ENCODE measurements around the gene KRTAP4-9. TPM values are rescaled to one million over a fixed set of nuclear protein-coding genes. Genes with fewer than 3 reads are reported as not detected.

KRTAP4-9 gene
- total and polyA plus RNA-seq, 12 donors, result not detected

DNA sequence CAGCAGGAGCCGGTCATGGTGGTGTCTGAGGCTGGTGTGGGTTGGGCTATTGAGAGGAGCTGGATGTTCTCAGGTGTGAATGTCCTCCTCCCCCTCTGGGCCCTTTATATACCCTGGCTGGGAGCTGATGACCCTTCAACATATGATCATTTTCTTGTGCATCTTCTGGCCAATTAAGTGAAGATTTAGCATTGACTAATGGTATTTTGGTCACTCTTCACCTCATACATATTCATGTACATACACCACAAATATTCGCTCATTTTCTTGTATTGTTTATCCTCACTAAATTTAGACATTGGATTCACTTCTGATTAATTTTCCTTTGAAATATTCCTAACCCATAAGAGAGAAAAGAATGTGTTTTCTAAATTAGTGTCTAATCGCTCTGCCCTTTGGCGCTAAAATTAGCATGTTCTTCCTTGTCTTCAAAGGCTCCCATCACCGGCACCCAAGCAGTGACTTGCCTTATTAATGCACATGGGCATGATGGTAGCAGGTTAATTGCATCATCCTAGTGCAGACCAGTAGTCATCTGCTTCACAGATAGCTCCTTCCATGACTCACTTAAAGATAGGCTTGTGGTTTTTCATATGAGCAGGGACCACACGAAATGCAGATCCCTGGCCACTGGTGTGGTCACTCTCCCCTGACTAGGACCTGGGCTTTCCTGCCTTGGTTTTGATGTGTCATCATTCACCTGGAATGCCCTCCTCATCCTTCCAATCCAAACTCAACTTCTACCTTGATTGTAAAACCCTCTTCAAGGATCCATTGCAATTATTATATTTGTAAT, 39.2 kb upstream of the KRTAP4-9 start, which contains the start of gene KRTAP2-4:
Gene KRTAP2-4, minus strand, starts transcription at position 51 of the 796 bp plus-strand sequence. Its CDS starts 34 bp downstream, at position 17.
- intact Hi-C loops (cut with DNase I), result loop anchor here in 1 of 10 donors (5.0 kb wide), 1 partner anchor 51 kb away; the partner anchor contains the start of gene KRTAP4-11
- no peaks in the 10 kb centered on the region for H3K36me3 ChIP-seq
- ATAC-seq (no peak), DNase-seq (no peak)
- H3K4me1 ChIP-seq, result no peaks in the 10 kb centered on the region
- H3K27ac ChIP-seq, result no peak within 1 kb of the TSS
- no peak within 1 kb of the TSS for H3K4me3 ChIP-seq
- H3K9me3 ChIP-seq, result no peaks in the 10 kb centered on the region
- WGBS, 2 donors, result 82 to 87% methylated on average over 6 of the region's 6 CpGs
- TF ChIP-seq, protein P1, sequence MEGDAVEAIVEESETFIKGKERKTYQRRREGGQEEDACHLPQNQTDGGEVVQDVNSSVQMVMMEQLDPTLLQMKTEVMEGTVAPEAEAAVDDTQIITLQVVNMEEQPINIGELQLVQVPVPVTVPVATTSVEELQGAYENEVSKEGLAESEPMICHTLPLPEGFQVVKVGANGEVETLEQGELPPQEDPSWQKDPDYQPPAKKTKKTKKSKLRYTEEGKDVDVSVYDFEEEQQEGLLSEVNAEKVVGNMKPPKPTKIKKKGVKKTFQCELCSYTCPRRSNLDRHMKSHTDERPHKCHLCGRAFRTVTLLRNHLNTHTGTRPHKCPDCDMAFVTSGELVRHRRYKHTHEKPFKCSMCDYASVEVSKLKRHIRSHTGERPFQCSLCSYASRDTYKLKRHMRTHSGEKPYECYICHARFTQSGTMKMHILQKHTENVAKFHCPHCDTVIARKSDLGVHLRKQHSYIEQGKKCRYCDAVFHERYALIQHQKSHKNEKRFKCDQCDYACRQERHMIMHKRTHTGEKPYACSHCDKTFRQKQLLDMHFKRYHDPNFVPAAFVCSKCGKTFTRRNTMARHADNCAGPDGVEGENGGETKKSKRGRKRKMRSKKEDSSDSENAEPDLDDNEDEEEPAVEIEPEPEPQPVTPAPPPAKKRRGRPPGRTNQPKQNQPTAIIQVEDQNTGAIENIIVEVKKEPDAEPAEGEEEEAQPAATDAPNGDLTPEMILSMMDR (IDR thresholded peaks at IDR 0.05), result no peak
- peaks cover 0 to 41% (median 22%) of the 10 kb centered on the region in 7 donors for H3K27me3 ChIP-seq

DNA sequence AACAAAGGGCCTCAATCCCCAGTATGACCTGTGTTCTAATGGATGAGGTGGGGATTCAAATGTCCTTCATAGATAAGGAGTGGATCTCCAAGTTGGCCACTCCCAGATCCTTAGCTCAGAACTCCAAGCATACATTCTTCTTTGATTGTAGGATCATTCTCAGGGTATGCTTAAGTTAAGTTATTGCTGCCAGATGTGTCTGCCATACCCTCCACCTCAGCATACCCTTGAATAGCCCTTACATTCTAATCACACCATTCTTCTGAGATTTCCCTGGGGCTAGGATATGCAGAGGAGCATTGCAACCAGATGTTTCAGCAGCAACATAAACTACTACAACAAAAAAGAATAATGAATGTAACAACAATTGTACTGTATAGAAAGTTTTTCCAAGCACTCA, 37.9 kb upstream of the KRTAP4-9 start:
- Histone ChIP-seq H3K9me3 (no peaks in the 10 kb centered on the region), H3K36me3 (no peaks in the 10 kb centered on the region), H3K4me1 (no peaks in the 10 kb centered on the region), H3K27ac (no peak overlapping the region), H3K27me3 (peaks cover 0 to 35% (median 18%) of the 10 kb centered on the region in 7 donors), H3K4me3 (no peak overlapping the region)
- intact Hi-C loops (cut with DNase I), result loop anchor here in 1 of 10 donors (5.0 kb wide), 1 partner anchor 50 kb away; the partner anchor contains the start of gene KRTAP4-11
- ATAC-seq (no peak), DNase-seq (no peak)
- TF ChIP-seq, protein P1 (IDR thresholded peaks at IDR 0.05), result no peak

DNA sequence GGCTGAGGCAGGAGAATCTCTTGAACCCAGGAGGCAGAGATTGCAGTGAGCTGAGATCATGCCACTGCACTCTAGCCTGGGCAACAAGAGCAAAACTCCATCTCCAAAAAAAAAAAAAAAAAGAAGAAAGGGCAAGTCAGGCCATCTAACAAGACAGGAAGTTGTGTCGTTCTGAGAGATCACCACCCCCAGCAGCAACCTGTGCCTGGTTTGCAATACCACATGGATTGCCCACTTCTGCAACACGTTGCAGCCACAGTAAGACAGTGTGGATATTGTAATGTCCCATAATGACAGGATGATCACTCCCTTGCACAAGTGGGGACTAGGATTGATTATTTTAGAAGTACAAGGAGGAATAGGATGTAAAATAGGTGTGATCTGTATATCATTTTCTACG, 36.2 kb upstream of the KRTAP4-9 start:
- Histone ChIP-seq H3K4me3 (no peak overlapping the region), H3K4me1 (no peaks in the 10 kb centered on the region), H3K36me3 (no peaks in the 10 kb centered on the region), H3K9me3 (no peaks in the 10 kb centered on the region), H3K27me3 (peaks cover 0 to 21% (median 13%) of the 10 kb centered on the region in 7 donors), H3K27ac (no peak overlapping the region)
- 72 to 76% methylated on average over 3 of the region's 3 CpGs for WGBS, 2 donors
- intact Hi-C loops (cut with DNase I), result loop anchor here in 1 of 10 donors (5.0 kb wide), 1 partner anchor 48 kb away; the partner anchor contains the start of gene KRTAP4-11
- no peak for DNase-seq
- TF ChIP-seq, protein P1 (IDR thresholded peaks at IDR 0.05), result no peak
- no peak for ATAC-seq

DNA sequence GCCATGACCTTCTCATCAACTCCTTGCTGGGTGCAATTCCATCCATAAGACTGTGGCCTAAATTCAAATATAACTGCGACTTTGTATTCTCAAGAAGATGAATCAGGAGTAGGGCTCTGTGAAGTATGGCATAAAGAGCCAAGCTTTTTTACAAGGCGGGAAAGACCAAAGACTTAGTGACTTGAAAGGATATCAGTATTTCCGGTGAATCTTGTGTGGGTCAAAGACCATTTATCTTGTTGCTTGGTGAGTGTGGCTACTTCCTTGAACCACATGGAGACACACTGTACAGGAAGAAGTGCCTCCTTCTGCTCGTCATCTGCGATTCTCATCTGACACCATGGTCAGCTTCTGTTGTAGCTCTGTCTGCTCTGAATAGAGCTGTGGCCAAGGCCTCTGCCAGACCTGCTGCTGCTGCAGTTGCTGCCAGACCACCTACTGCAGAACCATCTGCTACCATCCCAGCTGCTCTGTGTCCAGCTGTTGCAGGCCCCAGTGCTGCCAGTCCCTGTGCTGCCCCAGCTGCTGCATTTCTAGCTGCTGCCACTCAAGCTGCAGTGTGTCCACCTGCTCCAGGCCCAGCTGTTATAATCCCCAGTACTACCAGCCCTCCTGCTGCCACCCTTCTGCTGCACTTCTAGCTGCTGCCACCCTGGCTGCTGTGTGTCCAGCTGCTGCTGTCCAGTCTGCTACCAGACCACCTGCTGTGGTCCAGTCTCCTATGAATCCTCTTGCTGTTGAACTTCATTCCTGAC, 33.4 kb upstream of the KRTAP4-9 start:
- DNase-seq (no peak), ATAC-seq (no peak)
- H3K4me1 ChIP-seq, result no peaks in the 10 kb centered on the region
- H3K36me3 ChIP-seq, result no peaks in the 10 kb centered on the region
- H3K9me3 ChIP-seq, result no peaks in the 10 kb centered on the region
- intact Hi-C loops (cut with DNase I), result no loop called here
- TF ChIP-seq, protein P1 (IDR thresholded peaks at IDR 0.05), result no peak
- no peak overlapping the region for H3K4me3 ChIP-seq
- H3K27ac ChIP-seq, result no peak overlapping the region
- peaks cover 0 to 20% (median 8%) of the 10 kb centered on the region in 7 donors for H3K27me3 ChIP-seq
- 80 to 86% methylated on average over 5 of the region's 5 CpGs for WGBS, 2 donors
